Measurements from ENCODE around the gene MCC.

The MCC gene

DNA sequence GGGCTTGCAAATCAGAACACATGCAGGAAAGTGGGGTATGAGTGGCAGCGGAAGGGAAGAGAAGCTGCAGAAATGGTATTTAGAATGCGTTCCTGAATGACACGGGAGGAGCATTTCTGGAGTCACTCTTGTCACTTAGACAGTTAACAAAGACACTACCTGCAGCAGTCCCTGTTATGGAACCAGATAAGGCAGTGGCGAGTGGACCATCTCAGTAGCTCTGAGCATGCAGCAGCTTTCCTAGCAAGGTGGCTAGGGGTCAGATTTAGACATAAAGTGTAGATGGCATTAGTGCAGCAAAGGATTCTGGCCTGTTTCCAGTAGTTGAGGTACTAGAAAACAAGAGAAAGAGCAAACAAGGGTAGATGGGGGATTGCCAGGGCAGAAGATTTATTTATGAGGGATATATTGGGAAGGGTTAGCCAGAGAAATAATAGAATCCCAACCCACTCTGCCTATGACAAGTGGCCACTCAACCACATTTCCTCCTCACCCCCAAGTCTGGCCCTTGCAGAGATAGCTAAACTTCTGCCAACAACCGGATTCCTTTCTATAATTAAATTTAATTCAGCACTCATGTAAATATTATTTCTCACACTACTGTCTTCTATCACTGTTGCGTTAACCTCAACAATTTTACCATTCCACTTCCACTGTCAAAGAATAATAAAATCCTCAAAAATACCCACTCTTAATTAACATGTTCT, 310.0 kb downstream of the MCC start:
- no peak for DNase-seq (ENCODE audit: low read depth in 2 of 2)

DNA sequence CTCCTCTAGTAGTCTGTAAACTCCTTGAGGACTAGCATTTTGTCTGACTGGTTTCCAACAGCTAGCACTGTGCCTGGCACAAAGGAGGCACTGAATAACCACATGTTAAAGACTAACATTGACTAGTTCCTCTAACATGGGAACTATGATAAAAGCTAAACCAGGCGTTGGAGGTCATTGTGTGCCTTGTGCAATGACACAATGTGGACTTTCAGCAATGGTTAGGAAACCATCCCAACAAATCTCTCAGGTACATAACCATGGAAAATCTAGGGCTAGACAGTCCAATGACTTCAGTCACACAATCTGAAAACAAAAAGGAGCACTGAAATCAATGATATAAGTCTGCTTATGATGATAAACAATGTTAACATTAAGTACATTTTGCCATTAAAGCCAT, 311.0 kb downstream of the MCC start:
- no peak for DNase-seq (ENCODE audit: low read depth in 2 of 2)

DNA sequence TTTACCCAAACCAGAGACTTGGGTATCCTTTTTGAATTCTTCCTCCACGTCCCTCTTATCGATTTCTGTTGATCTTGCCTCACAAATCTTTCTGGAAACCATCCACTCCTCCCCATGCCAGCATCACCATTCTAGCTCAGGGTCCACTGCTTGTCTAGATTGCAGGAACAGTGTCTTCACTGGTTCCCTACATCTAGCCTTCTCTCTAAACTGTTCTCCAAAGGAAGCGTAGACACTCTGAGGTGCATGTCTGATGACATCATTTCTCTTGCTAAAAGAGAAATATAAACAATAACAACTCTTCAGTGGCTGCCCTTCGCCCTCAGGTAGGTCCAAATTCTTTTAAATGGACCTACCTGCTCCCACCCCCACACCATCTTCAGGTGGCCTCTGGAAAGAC, 311.5 kb downstream of the MCC start:
- DNase-seq (ENCODE audit: low read depth in 2 of 2), result no peak

DNA sequence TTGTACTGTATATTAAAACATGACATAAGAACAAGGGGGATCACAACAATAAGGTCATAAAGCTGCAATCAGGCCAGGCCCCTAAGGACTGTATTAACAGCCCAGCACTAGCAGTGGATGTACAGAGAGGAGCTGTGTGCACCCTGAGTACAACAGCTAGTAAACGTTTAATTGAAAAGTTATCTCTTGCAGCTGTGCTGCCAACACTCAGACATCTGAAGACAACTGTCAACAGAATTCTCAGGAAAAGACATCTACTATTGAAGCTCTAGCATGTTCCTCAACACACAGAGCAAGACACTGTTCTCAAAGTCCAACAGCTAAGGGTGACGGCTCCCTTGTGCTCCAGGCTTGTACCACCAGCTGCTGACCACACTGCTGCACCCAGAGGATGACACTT, 312.1 kb downstream of the MCC start:
- DNase-seq (ENCODE audit: low read depth in 2 of 2), result no peak

DNA sequence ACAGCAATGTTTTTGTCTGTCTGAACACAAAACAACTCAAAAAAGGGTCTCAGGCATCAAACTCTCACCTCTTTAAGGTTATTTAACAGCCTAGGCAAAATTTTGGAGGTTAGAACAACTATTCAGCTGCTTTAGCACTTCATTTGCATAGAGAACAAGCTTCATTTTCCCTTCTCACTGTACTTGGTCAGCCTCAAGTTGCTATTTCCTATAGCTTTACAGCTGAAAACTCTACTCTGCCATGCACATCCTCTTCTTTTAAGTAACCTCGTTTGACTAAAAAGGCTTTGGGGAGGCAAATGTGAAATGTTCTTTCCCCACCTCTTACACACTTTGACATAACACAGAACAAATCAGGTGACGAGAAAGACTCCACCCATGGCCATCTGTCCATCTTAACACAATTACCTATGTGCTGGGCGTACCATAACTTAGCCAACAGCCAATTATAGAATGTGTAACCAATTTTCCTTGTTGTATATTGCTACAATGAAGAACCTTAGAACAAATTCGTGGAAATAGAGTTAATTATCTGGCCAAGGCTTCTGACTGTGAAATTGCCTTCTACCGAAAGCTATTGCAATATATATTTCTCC, 315.9 kb downstream of the MCC start:
- DNase-seq (ENCODE audit: low read depth in 2 of 2), result no peak

DNA sequence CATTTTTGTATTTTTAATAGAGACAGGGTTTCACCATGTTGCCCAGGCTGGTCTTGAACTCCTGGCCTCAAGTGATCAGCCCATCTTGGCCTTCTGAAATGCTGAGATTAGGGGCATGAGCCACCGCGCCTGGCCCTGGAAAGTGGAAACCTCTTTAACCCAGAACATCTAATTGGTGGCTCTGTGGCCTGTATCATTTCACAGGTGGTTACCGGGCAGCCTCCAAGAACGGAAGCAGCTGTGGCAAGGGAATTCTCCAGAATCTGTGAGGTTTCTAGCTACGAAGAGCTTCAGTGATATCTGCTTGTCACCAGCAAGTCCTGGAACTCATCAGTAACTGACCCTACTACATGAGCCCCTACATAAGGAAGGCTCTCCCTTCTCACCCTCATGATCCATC, 316.7 kb downstream of the MCC start:
- no peak for DNase-seq (ENCODE audit: low read depth in 2 of 2)

DNA sequence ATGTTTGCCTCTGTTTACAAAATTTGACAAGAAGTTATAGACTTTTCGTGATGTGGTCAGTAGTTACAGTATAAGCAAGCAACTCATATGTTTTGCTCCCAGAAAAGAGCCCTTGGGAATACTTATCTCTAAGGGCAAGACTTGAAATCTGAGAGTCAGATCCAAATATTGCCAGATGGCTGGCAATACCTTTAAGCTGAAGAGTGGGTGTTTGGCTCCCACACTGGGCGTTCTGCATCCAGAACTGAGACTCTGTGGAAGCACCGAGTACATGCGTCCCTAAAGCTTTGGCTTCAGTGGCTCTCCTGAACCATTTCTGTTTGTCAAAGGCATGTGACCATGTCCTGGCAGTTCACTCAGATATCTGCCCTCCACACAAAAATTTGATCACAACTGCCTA, 317.5 kb downstream of the MCC start:
- DNase-seq (ENCODE audit: low read depth in 2 of 2), result no peak

DNA sequence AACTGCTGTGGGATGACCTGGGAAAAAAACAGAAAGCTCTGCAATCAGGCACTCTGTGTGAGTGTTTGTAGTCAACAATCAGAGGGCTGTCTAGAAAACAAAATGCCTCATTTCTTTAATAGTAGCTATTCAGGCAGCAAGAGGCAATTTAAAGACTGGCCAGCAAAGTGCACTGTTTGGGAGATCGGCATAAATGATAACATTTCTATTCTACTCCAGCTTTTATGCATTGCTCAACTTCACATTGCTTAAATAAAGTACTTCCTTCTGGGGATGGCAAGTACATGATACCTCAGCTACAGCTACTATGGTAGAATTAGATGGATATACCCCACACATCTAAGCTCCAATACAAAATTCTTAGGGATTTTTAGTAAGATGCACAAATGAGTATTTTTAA, 318.5 kb downstream of the MCC start:
- no peak for DNase-seq (ENCODE audit: low read depth in 2 of 2)

DNA sequence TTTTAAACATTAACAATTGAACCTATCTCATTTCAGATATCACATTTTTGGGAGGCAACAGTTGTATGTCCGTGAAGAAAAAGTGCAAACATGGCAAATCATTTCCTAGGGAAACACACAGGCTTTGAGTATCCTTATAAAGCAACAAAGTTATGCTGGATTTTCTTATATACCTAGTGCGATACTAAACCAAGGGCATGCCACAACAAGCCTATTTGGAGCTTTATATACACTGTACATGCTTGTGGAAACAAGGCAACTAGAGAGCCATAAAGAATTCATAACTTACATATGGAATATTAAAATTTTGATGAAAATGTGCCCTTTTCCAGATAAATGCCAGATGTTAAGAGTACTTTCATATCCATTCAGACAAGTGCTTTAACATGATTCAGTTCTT, 320.3 kb downstream of the MCC start:
- no peak for DNase-seq (ENCODE audit: low read depth in 2 of 2)

DNA sequence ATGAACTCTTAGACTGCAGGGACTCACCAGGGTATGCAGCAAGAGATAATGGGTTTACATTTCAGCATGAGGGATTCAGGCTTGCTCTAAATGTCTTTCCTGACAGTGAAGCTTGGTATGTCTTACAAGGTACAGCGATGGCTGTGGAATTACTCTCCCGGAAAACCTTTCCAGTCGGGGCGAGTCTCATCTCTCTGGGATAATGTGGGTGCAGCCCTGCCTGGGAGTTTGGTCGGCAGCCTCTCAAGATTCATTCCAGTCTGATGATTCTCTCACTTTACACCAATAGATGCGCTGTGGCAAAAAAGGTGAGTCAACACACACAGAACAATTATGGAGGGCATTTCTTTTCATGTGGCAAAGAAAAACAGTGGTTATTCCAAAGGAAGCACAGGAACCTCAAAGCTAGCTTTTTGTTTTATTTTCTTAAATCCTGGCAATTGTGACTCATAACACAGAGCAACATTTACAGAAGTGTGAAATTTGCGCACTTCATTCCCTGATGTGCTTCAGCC, 321.3 kb downstream of the MCC start:
- DNase-seq (ENCODE audit: low read depth in 2 of 2), result no peak

DNA sequence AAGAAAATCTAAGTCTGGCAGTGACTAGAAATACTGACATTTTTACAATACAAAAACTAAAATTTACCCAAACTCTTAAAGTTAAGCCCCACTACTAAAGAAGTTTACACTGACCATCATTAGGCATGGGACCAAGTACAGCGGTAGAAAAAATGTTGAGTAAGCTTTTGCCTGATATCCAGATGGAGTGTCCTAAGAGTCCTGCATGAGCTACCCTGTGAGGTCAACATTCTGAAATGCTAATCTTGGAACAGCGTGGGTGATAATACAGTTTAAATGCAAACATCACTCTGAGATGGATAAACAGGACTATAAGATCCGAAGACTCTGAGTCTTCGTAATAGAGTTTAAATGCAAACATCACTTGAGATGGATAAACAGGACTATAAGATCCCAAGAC, 322.0 kb downstream of the MCC start:
- no peak for DNase-seq (ENCODE audit: low read depth in 2 of 2)

DNA sequence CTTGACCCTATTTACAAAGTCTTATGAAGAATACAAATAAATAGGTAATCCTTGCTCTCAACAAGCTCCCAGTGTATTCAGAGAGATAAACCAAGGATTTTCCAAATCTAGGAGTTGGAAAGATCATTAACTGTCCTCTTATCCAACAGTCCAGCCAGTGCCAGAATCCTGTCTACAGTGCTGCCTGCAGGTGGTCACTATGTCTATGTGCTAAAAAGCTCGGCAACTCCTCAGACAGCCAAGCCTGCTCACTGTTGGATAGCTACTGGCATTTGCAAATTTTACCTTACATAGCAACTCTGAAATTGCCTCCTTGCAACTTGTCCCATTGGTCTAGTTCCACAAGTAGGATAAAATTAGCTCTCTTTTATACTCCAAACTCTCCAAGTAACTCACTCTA, 324.2 kb downstream of the MCC start:
- no peak for DNase-seq (ENCODE audit: low read depth in 2 of 2)

DNA sequence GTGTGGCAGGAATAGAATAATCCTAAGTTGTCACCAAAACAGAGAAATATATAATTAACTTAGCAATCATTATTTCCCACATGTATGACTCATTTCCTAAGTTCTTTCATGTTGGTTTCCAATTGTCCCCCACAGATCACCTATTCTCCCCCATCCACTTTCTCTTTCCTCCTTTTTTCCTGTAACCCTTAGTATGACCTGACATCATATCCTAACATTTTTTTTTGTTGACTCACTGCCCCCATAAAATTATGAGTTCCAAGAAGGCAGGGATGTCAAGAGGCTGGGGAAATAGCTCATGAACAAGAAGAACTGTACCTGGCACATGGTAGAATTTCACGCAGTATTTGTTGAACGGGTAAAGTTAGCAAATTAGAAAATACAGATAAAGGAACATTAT, 324.9 kb downstream of the MCC start:
- DNase-seq (ENCODE audit: low read depth in 2 of 2), result no peak

DNA sequence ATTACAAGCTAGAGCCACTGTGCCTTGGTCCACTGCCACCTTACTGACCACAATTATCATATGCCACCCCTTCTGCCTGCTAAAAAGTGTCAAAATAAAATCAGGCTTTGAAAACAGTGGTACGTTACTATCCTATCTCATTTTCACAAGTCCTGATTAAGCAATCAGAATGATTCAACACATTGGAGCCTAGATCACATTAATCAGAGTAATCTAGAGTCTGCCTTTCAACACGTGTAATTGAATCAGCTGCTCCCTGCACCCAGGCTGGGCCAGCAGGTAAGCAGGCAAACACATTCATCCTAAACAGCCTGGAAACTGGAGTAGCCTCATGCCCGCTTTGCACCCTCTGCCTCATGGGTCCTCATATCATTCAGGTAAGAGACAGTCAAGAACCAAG, 325.5 kb downstream of the MCC start:
- no peak for DNase-seq (ENCODE audit: low read depth in 2 of 2)

DNA sequence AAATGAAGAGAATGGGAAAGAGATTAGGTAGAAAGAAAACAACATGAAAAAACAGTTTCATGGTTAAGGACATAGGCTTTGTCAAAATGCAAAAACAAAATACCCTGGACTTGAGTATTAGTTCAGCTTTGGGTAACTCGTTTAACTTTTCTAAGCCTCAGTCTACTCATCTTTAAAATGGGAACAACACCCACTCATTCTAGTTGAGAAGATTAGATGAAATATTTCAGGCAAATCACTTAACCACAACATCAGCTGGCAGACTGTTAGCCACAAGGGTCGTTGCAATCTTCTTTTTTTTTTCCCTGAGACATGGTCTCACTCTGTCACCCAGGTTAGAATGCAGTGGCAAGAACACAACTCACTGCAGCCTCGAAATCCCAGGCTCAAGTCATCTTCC, 326.0 kb downstream of the MCC start:
- DNase-seq (ENCODE audit: low read depth in 2 of 2), result no peak

DNA sequence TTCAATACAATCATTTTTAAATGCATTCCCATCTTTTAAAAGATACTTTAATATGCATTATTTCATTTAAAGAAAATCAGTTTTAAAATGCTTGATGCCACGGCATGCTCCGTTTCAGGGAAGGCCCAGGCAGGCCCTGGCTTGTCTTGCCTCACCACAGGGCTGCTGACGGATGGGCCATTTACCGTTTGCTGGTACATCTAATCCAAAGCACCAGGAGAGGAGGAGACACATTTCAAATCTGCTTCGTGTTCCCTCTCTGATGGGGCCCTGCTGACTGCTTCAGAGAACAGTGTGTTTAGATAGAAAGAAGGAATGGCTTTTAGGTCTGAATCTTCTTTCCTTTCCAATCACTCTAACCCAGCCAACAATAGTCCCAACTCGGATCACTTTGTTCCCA, 326.4 kb downstream of the MCC start:
- no peak for DNase-seq (ENCODE audit: low read depth in 2 of 2)

DNA sequence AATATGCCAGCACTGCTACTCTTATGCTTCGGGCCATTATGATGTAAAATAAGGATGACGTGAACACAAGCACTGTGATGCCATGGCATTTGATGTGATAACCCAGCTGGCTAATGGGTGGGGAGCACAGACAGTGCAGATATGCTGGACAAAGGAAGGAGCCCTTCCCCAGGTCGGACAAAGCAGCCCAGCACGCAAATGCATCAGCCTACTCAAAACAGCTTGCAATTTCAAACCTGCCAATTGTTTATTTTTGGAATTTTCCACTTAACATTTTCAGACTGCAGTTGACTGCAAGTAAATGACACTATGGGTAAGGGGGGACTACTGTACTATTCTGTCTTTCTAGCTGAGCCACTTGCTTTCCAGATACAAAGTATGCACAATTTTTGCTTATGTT, 330.4 kb downstream of the MCC start:
- no peak for DNase-seq (ENCODE audit: low read depth in 2 of 2)

DNA sequence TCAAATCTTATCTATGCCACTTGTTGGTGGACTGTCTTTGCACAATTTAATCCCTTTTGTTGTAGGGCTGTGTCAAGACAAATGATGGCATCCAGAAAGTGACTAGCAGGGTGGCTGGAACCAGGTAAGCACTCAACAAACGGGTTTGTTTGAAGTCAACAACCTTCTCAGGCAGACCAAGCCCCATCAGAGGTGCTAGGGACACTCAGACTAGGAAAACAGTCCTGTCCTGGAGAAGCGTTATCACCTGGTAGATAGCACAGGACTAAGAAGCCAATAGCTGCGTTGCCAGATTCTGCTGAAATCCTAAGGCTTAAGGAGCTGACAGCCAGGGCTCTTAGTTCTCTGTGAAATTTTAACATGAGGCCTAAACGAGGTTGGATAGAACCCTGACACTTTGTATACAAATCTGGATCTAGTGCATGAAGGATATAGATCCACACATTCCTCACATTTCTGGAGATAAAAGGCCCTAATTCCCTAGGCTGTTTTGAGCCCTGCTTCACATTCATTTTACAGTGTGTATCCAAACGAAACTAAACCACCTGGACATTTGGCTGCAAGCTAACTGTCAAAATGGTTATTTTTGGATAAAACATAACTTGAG, 331.9 kb downstream of the MCC start:
- DNase-seq (ENCODE audit: low read depth in 2 of 2), result no peak

DNA sequence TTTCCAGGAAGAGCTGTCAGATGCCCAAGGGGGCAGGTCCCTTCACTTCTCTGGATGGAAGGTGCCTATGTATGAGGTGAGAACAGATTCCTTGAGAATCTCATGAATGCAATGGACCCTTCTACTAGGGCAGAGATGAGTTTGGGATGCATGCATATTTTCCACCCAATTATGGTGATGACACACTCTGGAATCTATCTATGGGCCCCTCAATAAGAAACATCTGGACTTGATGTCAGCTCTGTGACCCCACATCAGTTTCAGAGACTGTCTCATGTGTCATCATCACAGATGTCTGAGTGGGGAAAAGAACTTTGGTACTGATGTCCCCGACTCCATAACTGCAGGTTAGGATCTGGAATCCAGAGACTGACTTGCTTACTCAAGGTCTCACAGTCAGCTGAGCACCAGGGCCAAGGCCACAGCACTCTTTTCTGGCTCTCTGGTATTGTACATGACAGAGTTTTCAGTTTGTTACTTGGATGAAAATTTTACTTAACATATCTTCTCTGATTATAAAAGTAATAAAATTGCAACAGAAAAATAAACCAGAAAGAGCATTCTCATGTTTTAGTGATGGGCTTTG, 334.6 kb downstream of the MCC start:
- no peak for DNase-seq (ENCODE audit: low read depth in 2 of 2)

DNA sequence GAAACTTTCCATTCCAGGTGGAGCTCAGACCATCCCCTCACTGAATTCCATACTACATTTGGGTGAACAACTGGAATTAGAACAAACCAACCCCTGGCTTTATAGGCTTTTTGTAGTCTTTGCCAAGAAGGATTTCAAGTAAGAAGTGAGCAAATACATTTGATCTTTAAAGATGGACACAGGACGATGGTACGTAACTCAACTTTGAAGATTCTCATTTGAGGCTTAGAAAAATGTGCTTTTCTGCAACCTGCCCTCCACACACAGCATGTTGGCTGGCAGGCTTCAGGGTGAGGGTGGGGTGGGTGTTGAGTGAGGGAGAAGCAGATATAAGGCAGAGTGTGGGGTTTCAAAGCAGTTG, 335.9 kb downstream of the MCC start:
- DNase-seq (ENCODE audit: low read depth in 2 of 2), result no peak

DNA sequence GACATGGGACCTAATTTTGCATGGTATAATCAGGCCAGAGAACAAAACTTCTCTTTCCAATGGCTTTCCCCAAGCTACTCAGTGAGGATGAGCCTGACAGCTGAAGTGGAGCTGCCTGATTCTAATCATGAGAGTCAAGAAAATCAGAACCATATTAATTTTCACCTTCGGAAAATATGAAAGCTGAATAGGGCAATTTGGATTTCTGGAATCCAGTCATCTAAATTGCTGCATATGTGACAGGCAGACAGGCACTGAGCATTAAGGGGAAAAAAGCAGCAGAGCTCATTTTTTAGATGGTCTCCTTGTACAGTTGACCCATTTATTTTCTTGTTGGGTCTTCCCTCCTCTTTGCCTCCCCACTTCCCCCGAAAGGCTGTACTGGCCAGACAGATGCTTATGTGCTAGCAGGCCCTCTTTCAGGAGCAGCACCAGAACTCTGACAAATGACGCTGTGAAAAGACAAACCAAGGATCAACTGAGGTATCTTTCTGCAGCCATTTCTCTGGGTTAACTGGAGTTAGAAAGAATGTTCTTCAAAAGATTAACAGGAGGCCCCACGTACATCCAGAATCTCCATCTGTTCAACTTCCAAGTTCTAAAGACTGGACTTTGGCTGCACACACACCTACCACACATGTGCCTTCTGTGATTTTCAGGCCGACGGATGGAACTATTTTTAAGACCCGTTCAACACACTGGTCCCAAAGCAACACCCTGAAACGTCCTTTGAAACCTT, 336.4 kb downstream of the MCC start:
- DNase-seq (ENCODE audit: low read depth in 2 of 2), result no peak

DNA sequence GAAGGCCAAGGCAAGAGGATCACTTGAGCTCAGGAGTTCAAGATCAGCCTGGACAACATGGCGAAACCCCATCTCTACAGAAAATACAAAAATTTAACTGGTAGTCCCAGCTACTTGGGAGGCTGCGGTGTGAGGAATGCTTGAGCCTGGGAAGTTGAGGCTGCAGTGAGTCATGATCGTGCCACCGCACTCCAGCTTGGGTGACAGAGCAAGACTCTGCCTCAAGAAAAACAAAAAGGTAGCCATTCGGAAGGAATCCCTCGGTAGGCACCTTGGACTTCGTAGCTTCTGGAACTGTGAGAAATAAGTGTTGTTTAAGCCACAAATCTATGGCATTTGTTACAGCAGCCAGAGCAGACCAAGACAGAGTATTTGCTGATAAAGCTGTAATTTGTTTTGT, 337.4 kb downstream of the MCC start:
- DNase-seq (ENCODE audit: low read depth in 2 of 2), result no peak
